KOPT-K1 (cell line): ENCODE data around the gene EGFL6.

Experiments
- H3K27ac ChIP-seq: fragments of 200-600 bp; sonication (generic); 2 replicates; pipeline ENCODE4 v1.5.1; 2016; ENCODE audit warnings: antibody characterized with exemption, mild to moderate bottlenecking, low read depth, low read length; ENCODE audit not compliant: poor library complexity, severe bottlenecking
- H3K36me3 ChIP-seq: fragments of 200-600 bp; sonication (generic); 2 replicates; pipeline ENCODE4 v1.5.1; 2017; ENCODE audit warnings: antibody characterized with exemption, mild to moderate bottlenecking, low read length, moderate library complexity; ENCODE audit not compliant: insufficient read depth
- H3K9me3 ChIP-seq: fragments of 200-600 bp; sonication (generic); 2 replicates; pipeline ENCODE4 v1.5.1; 2017; ENCODE audit warnings: antibody characterized with exemption, low read length, mild to moderate bottlenecking; ENCODE audit not compliant: insufficient read depth, poor library complexity, severe bottlenecking

The EGFL6 gene

GRCh38 chrX:13570261-13570605, 832 bp downstream of the EGFL6 start:
- no peaks in the 10 kb centered on the region for H3K36me3 ChIP-seq
- no peak overlapping the region for H3K27ac ChIP-seq
- H3K9me3 ChIP-seq = peaks cover 7% of the 10 kb centered on the region

GRCh38 chrX:13571136-13571535, 1.7 kb downstream of the EGFL6 start:
- H3K36me3 ChIP-seq = no peaks in the 10 kb centered on the region
- no peak overlapping the region for H3K27ac ChIP-seq
- H3K9me3 ChIP-seq = peaks cover 7% of the 10 kb centered on the region

GRCh38 chrX:13574600-13574999, 5.2 kb downstream of the EGFL6 start:
- H3K36me3 ChIP-seq = no peaks in the 10 kb centered on the region
- no peaks in the 10 kb centered on the region for H3K9me3 ChIP-seq
- H3K27ac ChIP-seq = no peak overlapping the region

- H3K36me3 ChIP-seq = no peaks in the 10 kb centered on the region
- no peaks in the 10 kb centered on the region for H3K9me3 ChIP-seq
- no peak overlapping the region for H3K27ac ChIP-seq
These were observed 10.3 kb downstream of the EGFL6 start for GRCh38 chrX:13579661-13580060.

- H3K9me3 ChIP-seq = no peaks in the 10 kb centered on the region
- no peaks in the 10 kb centered on the region for H3K36me3 ChIP-seq
- no peak overlapping the region for H3K27ac ChIP-seq
These were observed 12.2 kb downstream of the EGFL6 start for GRCh38 chrX:13581554-13581953.

- Histone ChIP-seq H3K36me3 (no peaks in the 10 kb centered on the region), H3K27ac (no peak overlapping the region), H3K9me3 (no peaks in the 10 kb centered on the region)
These were observed 18.5 kb downstream of the EGFL6 start for GRCh38 chrX:13587786-13588477.

- no peaks in the 10 kb centered on the region for H3K36me3 ChIP-seq
- no peak overlapping the region for H3K27ac ChIP-seq
- no peaks in the 10 kb centered on the region for H3K9me3 ChIP-seq
These were observed 20.8 kb downstream of the EGFL6 start for GRCh38 chrX:13590207-13590606.

GRCh38 chrX:13590914-13591313, 21.5 kb downstream of the EGFL6 start:
- Histone ChIP-seq H3K9me3 (no peaks in the 10 kb centered on the region), H3K36me3 (no peaks in the 10 kb centered on the region), H3K27ac (no peak overlapping the region)

GRCh38 chrX:13597874-13598273, 28.5 kb downstream of the EGFL6 start:
- Histone ChIP-seq H3K27ac (no peak overlapping the region), H3K9me3 (no peaks in the 10 kb centered on the region), H3K36me3 (no peaks in the 10 kb centered on the region)

- Histone ChIP-seq H3K9me3 (no peaks in the 10 kb centered on the region), H3K27ac (no peak overlapping the region), H3K36me3 (no peaks in the 10 kb centered on the region)
These were observed 29.5 kb downstream of the EGFL6 start for GRCh38 chrX:13598877-13599276.

GRCh38 chrX:13599491-13599890, 30.1 kb downstream of the EGFL6 start:
- no peaks in the 10 kb centered on the region for H3K9me3 ChIP-seq

GRCh38 chrX:13605611-13606010, 36.2 kb downstream of the EGFL6 start:
- H3K9me3 ChIP-seq = no peaks in the 10 kb centered on the region
- no peak overlapping the region for H3K27ac ChIP-seq
- no peaks in the 10 kb centered on the region for H3K36me3 ChIP-seq

More at GRCh38 chrX:13599491-13599890, 30.1 kb downstream of the EGFL6 start:
- no peak overlapping the region for H3K27ac ChIP-seq
- H3K36me3 ChIP-seq = no peaks in the 10 kb centered on the region

- H3K27ac ChIP-seq = no peak overlapping the region
- no peaks in the 10 kb centered on the region for H3K9me3 ChIP-seq
- H3K36me3 ChIP-seq = no peaks in the 10 kb centered on the region
These were observed 38.1 kb downstream of the EGFL6 start for GRCh38 chrX:13607331-13607995.

- no peak overlapping the region for H3K27ac ChIP-seq
- H3K36me3 ChIP-seq = no peaks in the 10 kb centered on the region
- no peaks in the 10 kb centered on the region for H3K9me3 ChIP-seq
These were observed 38.6 kb downstream of the EGFL6 start for GRCh38 chrX:13607996-13608365.

- Histone ChIP-seq H3K27ac (no peak overlapping the region), H3K9me3 (no peaks in the 10 kb centered on the region), H3K36me3 (no peaks in the 10 kb centered on the region)
These were observed 44.8 kb downstream of the EGFL6 start for GRCh38 chrX:13614154-13614553.

GRCh38 chrX:13620207-13620606, 50.8 kb downstream of the EGFL6 start:
- Histone ChIP-seq H3K36me3 (no peaks in the 10 kb centered on the region), H3K9me3 (no peaks in the 10 kb centered on the region), H3K27ac (no peak overlapping the region)
